Endothelial cell of umbilical vein (primary cell): ENCODE data around the gene ACKR3. TPM values are rescaled to one million over a fixed set of nuclear protein-coding genes. Genes with fewer than 3 reads are reported as not detected.

Source experiments
- BruUV-seq: library from RNA; stranded (reverse); fragments of 400-500 nt; replicated peaks from 2 replicates; lab custom pipeline; 2021; lab: Mats Ljungman, UMichigan
- CTCF ChIA-PET: fragments of 300-600, 350-600 bp; sonication (Branson Sonifier 250); formaldehyde crosslinking; loops from one replicate; lab custom pipeline; 2021; ENCODE audit warnings: antibody characterized with exemption, inconsistent platforms; lab: Charles Lee
- POLR2A ChIA-PET: fragments of 300-600, 350-600 bp; sonication (Branson Sonifier 250); formaldehyde crosslinking; loops from one replicate; lab custom pipeline; 2021; ENCODE audit warnings: antibody characterized with exemption, inconsistent platforms; lab: Charles Lee
- DNase-seq: peaks from one replicate; pipeline ENCODE4 v3.0.0-alpha.2; 2011; ENCODE audit warnings: low read depth, low spot score
- FAIRE-seq: peaks from 2 replicates; lab custom pipeline; 2011; peaks lifted over from hg19 to GRCh38; lab: Jason Lieb, UNC
- H2AFZ ChIP-seq: 2 replicates; pipeline ENCODE4 v1.6.0; 2012; ENCODE audit warnings: low read depth, low read length, control low read depth, inconsistent platforms
- H3K27ac ChIP-seq: 2 replicates; pipeline ENCODE4 v1.5.1; 2011; ENCODE audit warnings: low read depth, mild to moderate bottlenecking, control low read depth, low read length, moderate library complexity; ENCODE audit not compliant: insufficient read depth
- H3K27me3 ChIP-seq, 2 experiments: 2 replicates each; pipeline versions ENCODE4 v1.6.0 to v1.6.1; 2011; ENCODE audit warnings: low read length in 2 of 2, mixed read lengths in 1 of 2; ENCODE audit not compliant: control insufficient read depth in 2 of 2, insufficient read depth in 2 of 2
- H3K36me3 ChIP-seq, 2 experiments: 2 replicates in 1 of 2; 3 replicates in 1 of 2; pipeline ENCODE4 v1.5.1; 2011; ENCODE audit warnings: low read length in 2 of 2, mild to moderate bottlenecking in 1 of 2, moderate library complexity in 1 of 2; ENCODE audit not compliant: control insufficient read depth in 2 of 2, insufficient read depth in 2 of 2; ENCODE audit errors: extremely low read depth in 1 of 2
- H3K4me1 ChIP-seq: 3 replicates; pipeline ENCODE4 v1.5.1; 2011; ENCODE audit warnings: mild to moderate bottlenecking, low read length; ENCODE audit not compliant: control insufficient read depth, insufficient read depth; ENCODE audit errors: extremely low read depth
- H3K4me2 ChIP-seq: 2 replicates; pipeline ENCODE4 v1.6.1; 2011; ENCODE audit warnings: low read length, control low read depth, mixed read lengths; ENCODE audit not compliant: insufficient read depth
- H3K4me3 ChIP-seq, 3 experiments: fragments of 200-600 bp in 1 of 3; sonication (generic), shearing (Covaris generic) in 1 of 3; replicated peaks in 1 of 3; 2 replicates each; pipeline ENCODE4 v1.5.1; 2011 to 2016; ENCODE audit warnings: control low read depth in 3 of 3, low read length in 3 of 3, mild to moderate bottlenecking in 2 of 3, inconsistent platforms in 1 of 3, low read depth in 1 of 3, moderate library complexity in 1 of 3; ENCODE audit not compliant: insufficient read depth in 1 of 3
- H3K79me2 ChIP-seq: 2 replicates; pipeline ENCODE4 v1.6.0; 2012; ENCODE audit warnings: low read length, inconsistent platforms; ENCODE audit not compliant: control insufficient read depth, insufficient read depth
- H3K9ac ChIP-seq: replicated peaks from 2 replicates; pipeline ENCODE3; 2011; ENCODE audit warnings: low read length, control low read depth; ENCODE audit not compliant: insufficient read depth; ENCODE audit errors: extremely low read depth
- H3K9me1 ChIP-seq: replicated peaks from 3 replicates; pipeline ENCODE4 v1.6.0; 2011; ENCODE audit warnings: mild to moderate bottlenecking, low read length; ENCODE audit not compliant: control insufficient read depth, insufficient read depth; ENCODE audit errors: extremely low read depth
- H3K9me3 ChIP-seq: replicated peaks from 2 replicates; pipeline ENCODE4 v1.5.1; 2012; ENCODE audit warnings: low read length, inconsistent platforms; ENCODE audit not compliant: control insufficient read depth, insufficient read depth
- H4K20me1 ChIP-seq: replicated peaks from 2 replicates; pipeline ENCODE3; 2011; ENCODE audit warnings: mild to moderate bottlenecking, low read length; ENCODE audit not compliant: control insufficient read depth, insufficient read depth; ENCODE audit errors: extremely low read depth
- CTCF ChIP-seq, 2 donors: IDR thresholded peaks; 1 replicate in 1 of 2; 2 replicates in 1 of 2; pipeline ENCODE4 v1.5.1; 2011; ENCODE audit warnings: low read length in 2 of 2, mild to moderate bottlenecking in 2 of 2, moderate library complexity in 2 of 2, control low read depth in 1 of 2, inconsistent platforms in 1 of 2, low read depth in 1 of 2; ENCODE audit not compliant: insufficient read depth in 1 of 2; ENCODE audit errors: extremely low read depth in 1 of 2
- EZH2 ChIP-seq: IDR thresholded peaks from 2 replicates; pipeline ENCODE4 v1.6.1; 2012; ENCODE audit warnings: borderline replicate concordance, low read depth, mild to moderate bottlenecking, moderate library complexity, low read length, inconsistent platforms; ENCODE audit not compliant: severe bottlenecking
- FOS ChIP-seq: IDR thresholded peaks from 2 replicates; pipeline ENCODE4 v1.6.1; 2011; ENCODE audit warnings: mild to moderate bottlenecking, low read length, moderate library complexity, borderline replicate concordance; ENCODE audit not compliant: insufficient read depth
- GATA2 ChIP-seq: IDR thresholded peaks from 2 replicates; pipeline ENCODE4 v1.7.0; 2011; ENCODE audit warnings: low read depth, mild to moderate bottlenecking, moderate library complexity, mixed read lengths, low read length; ENCODE audit not compliant: insufficient read length, insufficient read depth
- JUN ChIP-seq: IDR thresholded peaks from 2 replicates; pipeline ENCODE4 v1.6.1; 2011; ENCODE audit warnings: borderline replicate concordance, low read depth; ENCODE audit not compliant: insufficient read length, insufficient read depth
- MYC ChIP-seq: IDR thresholded peaks from one replicate; pipeline ENCODE4 v1.6.1; 2011; ENCODE audit warnings: mild to moderate bottlenecking, low read depth, low read length
- POLR2A ChIP-seq: IDR thresholded peaks from 2 replicates; pipeline ENCODE4 v1.6.1; 2012; ENCODE audit warnings: low read depth, mild to moderate bottlenecking, control low read depth, low read length
- POLR2AphosphoS5 ChIP-seq: IDR thresholded peaks from 2 replicates; pipeline ENCODE4 v1.6.1; 2012; ENCODE audit warnings: low read depth, mild to moderate bottlenecking, control low read depth, low read length, moderate library complexity; ENCODE audit not compliant: insufficient read depth
- dilution Hi-C: fragments of 300-500 bp; cut with MboI; formaldehyde crosslinking; loops from one replicate; pipeline ENCODE4 v1.15.0; 2019; ENCODE audit warnings: low sequenced_read_pairs; ENCODE audit not compliant: extremely low pct_ligation_motif_present
- intact Hi-C: fragments of 100-400 bp; cut with micrococcal nuclease; formaldehyde crosslinking; loops from one replicate; pipeline ENCODE4 v1.10.0; 2022
- polyA plus RNA-seq, 4 experiments: library from polyadenylated mRNA; depleted of rRNA in 3 of 4; stranded (reverse) in 3 of 4; unstranded in 1 of 4; fragments of >200 nt; gene quantifications; 2 replicates each; pipeline versions ENCODE4 v1.2.1 to v1.2.3, GENCODE V29; 2011 to 2012; ENCODE audit warnings: missing spikeins in 1 of 4
- total RNA-seq: library from RNA; stranded (reverse); gene quantifications from 2 replicates; pipeline ENCODE4 v1.2.3, GENCODE V29; 2021

Gene ACKR3
- total and polyA plus RNA-seq, 2 donors (not counting 3 experiments of a cell fraction or from before 2014, with no cell fraction given), result 31.1 to 428 TPM

- dilution Hi-C loops, result no loop called here
- Histone ChIP-seq H3K36me3 (no peaks in the 10 kb centered on the region), H2AFZ (no peak overlapping the region), H3K4me1 (no peaks in the 10 kb centered on the region), H4K20me1 (no peaks in the 10 kb centered on the region), H3K79me2 (no peaks in the 10 kb centered on the region), H3K4me3 (no peak overlapping the region), H3K9me3 (no peaks in the 10 kb centered on the region), H3K9me1 (no peaks in the 10 kb centered on the region), H3K27ac (no peak overlapping the region), H3K9ac (no peak overlapping the region), H3K4me2 (no peak overlapping the region), H3K27me3 (peaks cover 0 to 5% of the 10 kb centered on the region in 2 experiments)
- intact Hi-C loops, result no loop called here
- FAIRE-seq (no peak), DNase-seq (no peak)
- TF ChIP-seq EZH2 (no peak), FOS (no peak), MYC (no peak), CTCF (IDR thresholded peaks at IDR 0.05; ENCODE audit: extremely low read depth in 1 of 2, insufficient read depth in 1 of 2, low read depth in 1 of 2, low read length in 2 of 2) (no peak), POLR2A (no peak), JUN (no peak), POLR2AphosphoS5 (no peak), GATA2 (no peak)
- no TSS peak for BruUV-seq
- ChIA-PET CTCF (interaction anchor here (1.2 kb wide), 1 partner anchor 42 kb away, joined by 3 read pairs; no protein-coding TSS in a partner anchor), POLR2A (no interaction called here)
Measured at GRCh38 chr2:236612737-236613136, 43.1 kb downstream of the ACKR3 start.
